Measurements from ENCODE around the gene DNAAF5. TPM values are rescaled to one million over a fixed set of nuclear protein-coding genes. Genes with fewer than 3 reads are reported as not detected.

The DNAAF5 gene
- total and polyA plus RNA-seq, 2 of the 13 experiments (the other 11 are each of a cell fraction or from before 2014, with no cell fraction given), result 11.9 to 21.5 TPM

DNA sequence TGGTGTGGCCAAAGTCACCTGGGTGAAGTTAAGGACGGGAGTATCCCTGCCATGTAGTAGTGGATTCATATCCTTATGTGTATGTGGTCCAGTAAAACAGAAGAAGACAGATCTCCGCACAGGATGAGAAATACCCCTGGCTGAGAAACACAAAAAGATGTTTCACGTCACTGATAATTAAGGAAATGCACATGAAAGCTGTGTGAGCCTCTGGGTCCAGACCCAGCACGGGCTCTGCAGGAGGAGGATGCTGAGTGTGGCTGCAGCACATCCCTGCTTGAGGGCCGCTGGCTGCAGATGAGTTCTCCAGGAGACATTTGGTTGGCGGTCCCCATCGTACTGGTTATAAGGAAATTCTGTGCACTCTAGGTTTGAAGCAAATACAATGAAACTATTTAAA, 97.6 kb downstream of the DNAAF5 start:
- peaks cover 40% of the 10 kb centered on the region for H3K4me1 ChIP-seq (ENCODE audit: insufficient read depth, low read length)
- ChIA-PET POLR2A (no interaction called here), CTCF (ENCODE audit: low intra/inter-chr PET ratio, low total read pairs) (no interaction called here)
- peaks cover 38% of the 10 kb centered on the region for H4K20me1 ChIP-seq (ENCODE audit: insufficient read depth, low read length)
- TF ChIP-seq CENPX (CRISPR knock-in tag; IDR thresholded peaks at IDR 0.05) (no peak), ZSCAN30 (CRISPR knock-in tag; IDR thresholded peaks at IDR 0.05) (no peak), CBX2 (IDR thresholded peaks at IDR 0.05; ENCODE audit: low read depth, low read length) (no peak), CBX2 (CRISPR knock-in tag; IDR thresholded peaks at IDR 0.05; ENCODE audit: low read depth) (no peak), FOXJ3 (CRISPR knock-in tag; IDR thresholded peaks at IDR 0.05; ENCODE audit: borderline replicate concordance) (no peak), KDM4B (CRISPR knock-in tag; IDR thresholded peaks at IDR 0.05) (no peak), RFX1 (IDR thresholded peaks at IDR 0.05) (no peak), SRSF1 (optimal IDR thresholded peaks at IDR 0.05; ENCODE audit: low read depth, low read length) (no peak), ZNF326 (CRISPR knock-in tag; IDR thresholded peaks at IDR 0.05; ENCODE audit: borderline replicate concordance) (no peak), CREB1 (IDR thresholded peaks at IDR 0.05) (no peak), CREB1 (CRISPR knock-in tag; IDR thresholded peaks at IDR 0.05) (no peak), FOXO1 (CRISPR knock-in tag; IDR thresholded peaks at IDR 0.05) (no peak), ELF1 (CRISPR knock-in tag; IDR thresholded peaks at IDR 0.05) (no peak)
- TF ChIP-seq, protein P1, sequence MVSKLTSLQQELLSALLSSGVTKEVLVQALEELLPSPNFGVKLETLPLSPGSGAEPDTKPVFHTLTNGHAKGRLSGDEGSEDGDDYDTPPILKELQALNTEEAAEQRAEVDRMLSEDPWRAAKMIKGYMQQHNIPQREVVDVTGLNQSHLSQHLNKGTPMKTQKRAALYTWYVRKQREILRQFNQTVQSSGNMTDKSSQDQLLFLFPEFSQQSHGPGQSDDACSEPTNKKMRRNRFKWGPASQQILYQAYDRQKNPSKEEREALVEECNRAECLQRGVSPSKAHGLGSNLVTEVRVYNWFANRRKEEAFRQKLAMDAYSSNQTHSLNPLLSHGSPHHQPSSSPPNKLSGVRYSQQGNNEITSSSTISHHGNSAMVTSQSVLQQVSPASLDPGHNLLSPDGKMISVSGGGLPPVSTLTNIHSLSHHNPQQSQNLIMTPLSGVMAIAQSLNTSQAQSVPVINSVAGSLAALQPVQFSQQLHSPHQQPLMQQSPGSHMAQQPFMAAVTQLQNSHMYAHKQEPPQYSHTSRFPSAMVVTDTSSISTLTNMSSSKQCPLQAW (CRISPR knock-in tag; IDR thresholded peaks at IDR 0.05), result no peak
- ATAC-seq, result no peak
- FAIRE-seq, result no peak
- in situ Hi-C loops (cut with HindIII; ENCODE audit: extremely low pct_ligation_motif_present, low pct_unique_long_range_greater_than_20kb), result no loop called here
- peaks cover 2 to 10% of the 10 kb centered on the region in 2 experiments; a peak in 4 of 5 replicates for H3K36me3 ChIP-seq (replicated peaks in 1 of 2; ENCODE audit: control insufficient read depth in 1 of 2, insufficient read depth in 2 of 2, low read length in 2 of 2)
- no peak overlapping the region for H3K9ac ChIP-seq (ENCODE audit: insufficient read depth, low read depth, low read length)
- H3K4me3 ChIP-seq (replicated peaks in 1 of 3; ENCODE audit: insufficient read depth in 1 of 3, low read depth in 2 of 3, low read length in 3 of 3), result no peak overlapping the region
- no peak overlapping the region for H2AFZ ChIP-seq (ENCODE audit: low read length)
- H3K27ac ChIP-seq (ENCODE audit: extremely low read length, insufficient read depth, low read length), result no peak overlapping the region
- BruUV-seq (replicated peaks), result no TSS peak
- no peak overlapping the region for H3K4me2 ChIP-seq (ENCODE audit: low read depth, low read length)
- H3K9me3 ChIP-seq (ENCODE audit: low read length), result no peaks in the 10 kb centered on the region
- no peaks in the 10 kb centered on the region for H3K27me3 ChIP-seq (ENCODE audit: control insufficient read depth in 1 of 2, insufficient read depth in 2 of 2, low read length in 2 of 2)
- DNase-seq (ENCODE audit: low spot score), result no peak
- over 99% methylated on average over 7 of the region's 7 CpGs for WGBS (ENCODE audit: low lambda C conversion rate)
- intact Hi-C loops (cut with micrococcal nuclease; ENCODE audit: unreplicated experiment), result no loop called here
- H3K79me2 ChIP-seq (ENCODE audit: insufficient read depth, low read length), result peaks cover 90% of the 10 kb centered on the region

Data from HepG2 (cell line).